Ascending aorta (tissue), 2 donors: ENCODE data around the gene UBE2Q2. TPM values are rescaled to one million over a fixed set of nuclear protein-coding genes. Genes with fewer than 3 reads are reported as not detected.

Experiments used
- DNase-seq, 2 donors: peaks; one replicate each; pipeline ENCODE4 v3.0.0-alpha.2; 2019; ENCODE audit warnings: low spot score in 2 of 2
- H3K27ac ChIP-seq, 2 donors: fragments of 200-600 bp; sonication (generic); one replicate each; pipeline ENCODE4 v1.5.1; 2016 to 2017; ENCODE audit warnings: mild to moderate bottlenecking in 1 of 2
- H3K27me3 ChIP-seq: fragments of 200-600 bp; sonication (generic); one replicate; pipeline ENCODE4 v1.5.1; 2017
- H3K36me3 ChIP-seq, 2 donors: fragments of 200-600 bp; sonication (generic); one replicate each; pipeline ENCODE4 v1.5.1; 2016
- H3K4me1 ChIP-seq, 2 donors: fragments of 200-600 bp; sonication (generic); one replicate each; pipeline ENCODE4 v1.5.1; 2016 to 2017; ENCODE audit warnings: mild to moderate bottlenecking in 1 of 2
- H3K4me3 ChIP-seq, 2 donors: fragments of 200-600 bp; sonication (generic); one replicate each; pipeline ENCODE4 v1.5.1; 2016 to 2017; ENCODE audit warnings: mild to moderate bottlenecking in 1 of 2
- H3K9me3 ChIP-seq, 2 donors: fragments of 200-600 bp; sonication (generic); one replicate each; pipeline ENCODE4 v1.5.1; 2016
- CTCF ChIP-seq, 3 experiments: fragments of 200-600 bp in 2 of 3; fragments of 450-650 bp in 1 of 3; sonication (generic) in 2 of 3; IDR thresholded peaks; one replicate each; pipeline ENCODE4 v1.5.1; 2016 to 2019; ENCODE audit warnings: antibody characterized with exemption in 3 of 3, mild to moderate bottlenecking in 1 of 3, moderate library complexity in 1 of 3
- intact Hi-C: fragments of 100-400 bp; cut with DNase I; formaldehyde crosslinking; loops from one replicate; pipeline ENCODE4 v1.15.1; 2023
- total RNA-seq: library from RNA; depleted of rRNA; stranded (reverse); fragments of >200 nt; gene quantifications from one replicate; pipeline ENCODE4 v1.1.0, GENCODE V29; 2016

UBE2Q2 gene
- total RNA-seq, 1 donor from 2014 or later, result 40.3 TPM

GRCh38 chr15:75832114-75832513 is 11.1 kb upstream of the UBE2Q2 start:
- H3K4me3 ChIP-seq, result no peak overlapping the region
- no peak for TF ChIP-seq CTCF (IDR thresholded peaks at IDR 0.05)
- no peak overlapping the region for H3K27ac ChIP-seq
- intact Hi-C loops, result no loop called here
- H3K27me3 ChIP-seq, result no peaks in the 10 kb centered on the region
- H3K9me3 ChIP-seq, result no peaks in the 10 kb centered on the region
- no peaks in the 10 kb centered on the region for H3K4me1 ChIP-seq
- no peak for DNase-seq
- H3K36me3 ChIP-seq, result no peaks in the 10 kb centered on the region

GRCh38 chr15:75834021-75834420 is 9.2 kb upstream of the UBE2Q2 start:
- Histone ChIP-seq H3K27me3 (no peaks in the 10 kb centered on the region), H3K4me3 (no peak overlapping the region), H3K36me3 (no peaks in the 10 kb centered on the region), H3K4me1 (no peaks in the 10 kb centered on the region), H3K27ac (no peak overlapping the region), H3K9me3 (no peaks in the 10 kb centered on the region)
- intact Hi-C loops, result no loop called here
- no peak for TF ChIP-seq CTCF (IDR thresholded peaks at IDR 0.05)
- no peak for DNase-seq

GRCh38 chr15:75835990-75836958 is 7.0 kb upstream of the UBE2Q2 start:
- H3K4me1 ChIP-seq, result peaks cover 0 to 6% of the 10 kb centered on the region in 2 donors
- no peaks in the 10 kb centered on the region for H3K27me3 ChIP-seq
- H3K4me3 ChIP-seq, result no peak overlapping the region
- intact Hi-C loops, result no loop called here
- no peaks in the 10 kb centered on the region for H3K36me3 ChIP-seq
- no peaks in the 10 kb centered on the region for H3K9me3 ChIP-seq
- no peak for TF ChIP-seq CTCF (IDR thresholded peaks at IDR 0.05)
- DNase-seq, result no peak
- H3K27ac ChIP-seq, result peak overlapping the region; percentile 2 to 29

- TF ChIP-seq CTCF (IDR thresholded peaks at IDR 0.05), result no peak
- Histone ChIP-seq H3K4me3 (no peak overlapping the region), H3K27me3 (no peaks in the 10 kb centered on the region), H3K4me1 (peaks cover 0 to 6% of the 10 kb centered on the region in 2 donors), H3K9me3 (no peaks in the 10 kb centered on the region), H3K27ac (peak overlapping the region; percentile 2 to 29), H3K36me3 (no peaks in the 10 kb centered on the region)
- peak in 1 of 2 donors; percentile 73 for DNase-seq
- intact Hi-C loops, result no loop called here
These were observed 6.3 kb upstream of the UBE2Q2 start for GRCh38 chr15:75836959-75837334.

GRCh38 chr15:75840659-75841058 is 2.6 kb upstream of the UBE2Q2 start:
- intact Hi-C loops, result no loop called here
- H3K27ac ChIP-seq, result peak overlapping the region in 1 of 2 donors; percentile 7

More at GRCh38 chr15:75840659-75841058, 2.6 kb upstream of the UBE2Q2 start:
- H3K9me3 ChIP-seq, result no peaks in the 10 kb centered on the region
- H3K36me3 ChIP-seq, result no peaks in the 10 kb centered on the region
- no peak overlapping the region for H3K4me3 ChIP-seq
- peaks cover 5 to 18% of the 10 kb centered on the region in 2 donors for H3K4me1 ChIP-seq
- DNase-seq, result no peak
- no peaks in the 10 kb centered on the region for H3K27me3 ChIP-seq
- no peak for TF ChIP-seq CTCF (IDR thresholded peaks at IDR 0.05)
